Calu3 (cell line): ENCODE measurements around the gene POC5. TPM values are rescaled to one million over a fixed set of nuclear protein-coding genes. Genes with fewer than 3 reads are reported as not detected.

Experiments
- BruUV-seq: library from RNA; stranded (reverse); fragments of 400-500 nt; replicated peaks from 2 replicates; lab custom pipeline; 2021; lab: Mats Ljungman, UMichigan
- CTCF ChIA-PET: fragments of 300-600 bp; sonication (Branson Sonifier 250); formaldehyde crosslinking; loops from one replicate; lab custom pipeline; 2022; ENCODE audit warnings: antibody characterized with exemption; lab: Charles Lee
- DNase-seq: peaks from one replicate; pipeline ENCODE4 v3.0.0; 2022
- H3K27ac Mint-ChIP-seq: one replicate; pipeline ENCODE4 v1.8.0; 2022; ENCODE audit warnings: mixed read lengths; ENCODE audit not compliant: unreplicated experiment
- H3K27me3 Mint-ChIP-seq: one replicate; pipeline ENCODE4 v1.8.0; 2022; ENCODE audit warnings: mixed read lengths; ENCODE audit not compliant: unreplicated experiment
- H3K36me3 Mint-ChIP-seq: one replicate; pipeline ENCODE4 v1.8.0; 2022; ENCODE audit warnings: mild to moderate bottlenecking, moderate library complexity, mixed read lengths; ENCODE audit not compliant: insufficient read depth, unreplicated experiment
- H3K4me1 Mint-ChIP-seq: one replicate; pipeline ENCODE4 v1.8.0; 2022; ENCODE audit warnings: mild to moderate bottlenecking, low read depth, mixed read lengths; ENCODE audit not compliant: unreplicated experiment
- H3K4me3 Mint-ChIP-seq: one replicate; pipeline ENCODE4 v1.8.0; 2022; ENCODE audit warnings: mild to moderate bottlenecking, low read depth, moderate library complexity, mixed read lengths; ENCODE audit not compliant: unreplicated experiment
- H3K9me3 Mint-ChIP-seq: one replicate; pipeline ENCODE4 v1.8.0; 2022; ENCODE audit warnings: low read depth, mixed read lengths; ENCODE audit not compliant: unreplicated experiment
- intact Hi-C: fragments of 100-400 bp; cut with micrococcal nuclease; formaldehyde crosslinking; loops from one replicate; pipeline ENCODE4 v1.10.0; 2022; ENCODE audit not compliant: unreplicated experiment
- total RNA-seq: library from RNA; stranded (reverse); gene quantifications from 2 replicates; pipeline ENCODE4 v1.2.3, GENCODE V29; 2022
- TF ChIP-seq, protein P1 (sequence below): fragments of 200-600 bp; IDR thresholded peaks from one replicate; pipeline ENCODE4 v1.8.0; 2022; ENCODE audit warnings: antibody characterized with exemption; ENCODE audit not compliant: unreplicated experiment

POC5 gene
- total RNA-seq, 1 experiment from 2014 or later = 20.9 TPM

GRCh38 chr5:75678155-75678554, 39.1 kb downstream of the POC5 start:
- CTCF ChIA-PET = no interaction called here
- Mint-ChIP-seq H3K36me3 (peaks cover 3% of the 10 kb centered on the region), H3K4me1 (no peaks in the 10 kb centered on the region), H3K27me3 (no peaks in the 10 kb centered on the region), H3K27ac (no peak overlapping the region), H3K9me3 (no peaks in the 10 kb centered on the region), H3K4me3 (no peak overlapping the region)
- no peak for DNase-seq
- BruUV-seq = no TSS peak
- intact Hi-C loops = no loop called here
- TF ChIP-seq, protein P1, sequence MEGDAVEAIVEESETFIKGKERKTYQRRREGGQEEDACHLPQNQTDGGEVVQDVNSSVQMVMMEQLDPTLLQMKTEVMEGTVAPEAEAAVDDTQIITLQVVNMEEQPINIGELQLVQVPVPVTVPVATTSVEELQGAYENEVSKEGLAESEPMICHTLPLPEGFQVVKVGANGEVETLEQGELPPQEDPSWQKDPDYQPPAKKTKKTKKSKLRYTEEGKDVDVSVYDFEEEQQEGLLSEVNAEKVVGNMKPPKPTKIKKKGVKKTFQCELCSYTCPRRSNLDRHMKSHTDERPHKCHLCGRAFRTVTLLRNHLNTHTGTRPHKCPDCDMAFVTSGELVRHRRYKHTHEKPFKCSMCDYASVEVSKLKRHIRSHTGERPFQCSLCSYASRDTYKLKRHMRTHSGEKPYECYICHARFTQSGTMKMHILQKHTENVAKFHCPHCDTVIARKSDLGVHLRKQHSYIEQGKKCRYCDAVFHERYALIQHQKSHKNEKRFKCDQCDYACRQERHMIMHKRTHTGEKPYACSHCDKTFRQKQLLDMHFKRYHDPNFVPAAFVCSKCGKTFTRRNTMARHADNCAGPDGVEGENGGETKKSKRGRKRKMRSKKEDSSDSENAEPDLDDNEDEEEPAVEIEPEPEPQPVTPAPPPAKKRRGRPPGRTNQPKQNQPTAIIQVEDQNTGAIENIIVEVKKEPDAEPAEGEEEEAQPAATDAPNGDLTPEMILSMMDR = no peak

DNA sequence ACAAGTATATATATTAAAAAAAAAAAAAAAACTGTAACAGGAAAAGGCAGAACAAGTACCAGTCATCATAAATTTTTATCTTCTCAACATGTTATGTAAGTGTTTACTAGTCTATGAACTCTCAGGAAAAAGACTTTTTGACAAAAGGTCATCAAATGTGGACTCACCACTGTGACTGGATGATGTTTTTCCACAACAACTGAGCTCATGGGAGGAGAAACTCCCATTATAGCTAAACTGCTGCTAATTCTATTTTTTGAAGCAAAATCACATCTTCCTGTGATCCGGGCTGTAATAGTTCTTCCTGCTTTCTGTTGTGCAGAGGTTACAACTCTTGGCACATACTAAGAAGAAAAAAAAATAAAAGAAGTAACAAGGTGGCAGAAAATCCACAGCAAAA, 39.6 kb downstream of the POC5 start:
- no peak for DNase-seq
- H3K9me3 Mint-ChIP-seq = no peaks in the 10 kb centered on the region
- peaks cover 2% of the 10 kb centered on the region for H3K4me1 Mint-ChIP-seq
- peaks cover 5% of the 10 kb centered on the region for H3K36me3 Mint-ChIP-seq
- H3K4me3 Mint-ChIP-seq = no peak overlapping the region
- intact Hi-C loops = no loop called here
- no peak overlapping the region for H3K27ac Mint-ChIP-seq
- no TSS peak for BruUV-seq
- TF ChIP-seq, protein P1 = no peak
- CTCF ChIA-PET = interaction anchor here (0.5 kb wide), 2 partner anchors 260 to 613 kb away, joined by 3 read pairs; no protein-coding TSS in a partner anchor
- no peaks in the 10 kb centered on the region for H3K27me3 Mint-ChIP-seq

DNA sequence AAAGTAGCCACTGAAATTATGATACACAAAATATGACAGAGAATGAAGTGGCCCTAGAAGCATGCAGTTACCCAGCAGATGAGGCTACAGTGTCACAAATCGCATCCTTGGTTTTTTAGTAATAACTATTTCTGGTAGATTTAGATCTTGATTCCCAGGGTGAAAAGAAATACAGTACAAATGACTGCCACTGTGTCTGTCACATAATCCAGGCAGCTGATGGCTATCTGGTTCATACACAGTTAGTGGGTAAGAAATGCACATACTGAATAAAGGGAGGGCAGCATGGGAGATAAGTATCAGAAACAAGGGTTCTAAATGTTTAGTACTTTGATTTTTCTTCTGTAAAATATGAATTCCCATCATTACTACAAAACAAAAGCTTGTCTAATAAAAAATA, 41.5 kb downstream of the POC5 start:
- H3K27ac Mint-ChIP-seq = no peak overlapping the region
- peaks cover 5% of the 10 kb centered on the region for H3K36me3 Mint-ChIP-seq
- intact Hi-C loops = no loop called here
- H3K9me3 Mint-ChIP-seq = no peaks in the 10 kb centered on the region
- BruUV-seq = no TSS peak
- peaks cover 12% of the 10 kb centered on the region for H3K4me1 Mint-ChIP-seq
- no peak overlapping the region for H3K4me3 Mint-ChIP-seq
- no peak for DNase-seq
- no peaks in the 10 kb centered on the region for H3K27me3 Mint-ChIP-seq
- TF ChIP-seq, protein P1 = no peak
- CTCF ChIA-PET = no interaction called here

DNA sequence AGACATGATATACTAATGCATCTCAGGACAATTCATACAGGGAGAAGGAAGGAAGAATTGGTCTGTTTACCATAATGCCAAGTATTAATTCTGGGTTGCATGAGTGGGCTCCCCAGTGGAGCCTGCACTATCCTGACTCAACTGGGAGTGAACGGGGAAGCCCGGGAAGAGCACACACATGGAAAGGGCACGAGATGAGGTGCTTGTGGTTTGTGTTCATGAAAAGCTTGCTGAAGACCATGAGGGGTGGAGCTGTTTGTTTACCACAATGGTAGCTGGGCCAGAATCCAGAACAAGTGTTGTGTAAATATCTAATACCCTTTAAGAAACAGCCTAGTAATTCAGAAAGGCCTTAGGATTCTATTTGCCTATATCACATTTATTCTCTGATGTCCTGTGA, 44.6 kb downstream of the POC5 start:
- Mint-ChIP-seq H3K4me3 (no peak overlapping the region), H3K9me3 (no peaks in the 10 kb centered on the region), H3K27me3 (no peaks in the 10 kb centered on the region), H3K36me3 (peaks cover 11% of the 10 kb centered on the region), H3K4me1 (peaks cover 42% of the 10 kb centered on the region), H3K27ac (peak overlapping the region; percentile 25)
- BruUV-seq = no TSS peak
- intact Hi-C loops = no loop called here
- CTCF ChIA-PET = interaction anchor here (0.6 kb wide), 1 partner anchor 654 kb away, joined by 6 read pairs; no protein-coding TSS in a partner anchor
- DNase-seq = no peak
- TF ChIP-seq, protein P1 = no peak
